HepG2 (cell line): ENCODE results near the gene SLCO4A1. TPM values are rescaled to one million over a fixed set of nuclear protein-coding genes. Genes with fewer than 3 reads are reported as not detected.
A peak's percentile ranks its signal among the peaks of the same experiment; 100 is the strongest.

Experiments
- ARID3A ChIP-seq: IDR thresholded peaks from 2 replicates; pipeline ENCODE4 v1.6.1; 2012; ENCODE audit warnings: low read depth, low read length, improper control_type of control experiment
- ATF1 ChIP-seq: IDR thresholded peaks from 2 replicates; pipeline ENCODE4 v1.6.1; 2016; ENCODE audit warnings: mild to moderate bottlenecking, control low read depth
- CBX5 ChIP-seq: sonication (generic); formaldehyde crosslinking; IDR thresholded peaks from 2 replicates; pipeline ENCODE4 v1.4.0; 2020; ENCODE audit warnings: missing genetic modification reagents, borderline replicate concordance
- FOXK2 ChIP-seq: fragments of 450-650 bp; IDR thresholded peaks from 2 replicates; pipeline ENCODE4 v1.6.1; 2016
- JARID2 ChIP-seq: sonication (generic); formaldehyde crosslinking; IDR thresholded peaks from 2 replicates; pipeline ENCODE4 v1.8.1; 2023; ENCODE audit warnings: missing genetic modification reagents, inconsistent platforms; ENCODE audit not compliant: insufficient replicate concordance
- KMT2B ChIP-seq: IDR thresholded peaks from 2 replicates; pipeline ENCODE4 v1.6.1; 2016; ENCODE audit warnings: missing genetic modification reagents, missing compliant biosample characterization
- MEF2D ChIP-seq: sonication (generic); formaldehyde crosslinking; IDR thresholded peaks from 2 replicates; pipeline ENCODE4 v1.5.1; 2020; ENCODE audit warnings: mild to moderate bottlenecking, missing genetic modification reagents
- PAWR ChIP-seq: sonication (generic); formaldehyde crosslinking; IDR thresholded peaks from 2 replicates; pipeline ENCODE4 v1.4.0; 2020; ENCODE audit warnings: missing genetic modification reagents, mild to moderate bottlenecking, borderline replicate concordance
- POGK ChIP-seq: sonication (generic); formaldehyde crosslinking; conservative IDR thresholded peaks from 2 replicates; pipeline ENCODE4 v1.8.0; 2022; ENCODE audit warnings: mild to moderate bottlenecking, moderate library complexity, missing genetic modification reagents
- SNAPC5 ChIP-seq: sonication (generic); formaldehyde crosslinking; IDR thresholded peaks from 2 replicates; pipeline ENCODE4 v1.8.1; 2023; ENCODE audit warnings: mild to moderate bottlenecking, missing genetic modification reagents, borderline replicate concordance
- THRA ChIP-seq: sonication (generic); formaldehyde crosslinking; IDR thresholded peaks from 2 replicates; pipeline ENCODE4 v1.4.0; 2020; ENCODE audit warnings: missing genetic modification reagents, borderline replicate concordance
- ZNF124 ChIP-seq: sonication (generic); formaldehyde crosslinking; IDR thresholded peaks from 2 replicates; pipeline ENCODE4 v1.4.0; 2020; ENCODE audit warnings: missing genetic modification reagents
- ZNF225 ChIP-seq: sonication (generic); formaldehyde crosslinking; IDR thresholded peaks from 2 replicates; pipeline ENCODE4 v1.4.0; 2020; ENCODE audit warnings: mild to moderate bottlenecking, missing genetic modification reagents
- ZNF281 ChIP-seq: sonication (generic); formaldehyde crosslinking; IDR thresholded peaks from 2 replicates; pipeline ENCODE4 v1.4.0; 2020; ENCODE audit warnings: missing genetic modification reagents, borderline replicate concordance
- ZNF430 ChIP-seq: sonication (generic); formaldehyde crosslinking; IDR thresholded peaks from 2 replicates; pipeline ENCODE4 v1.9.0; 2021; ENCODE audit warnings: mild to moderate bottlenecking, missing genetic modification reagents
- ZNF710 ChIP-seq: sonication (generic); formaldehyde crosslinking; IDR thresholded peaks from 2 replicates; pipeline ENCODE4 v1.5.0; 2020; ENCODE audit warnings: mild to moderate bottlenecking, missing genetic modification reagents, borderline replicate concordance
- ZNF761 ChIP-seq: sonication (generic); formaldehyde crosslinking; conservative IDR thresholded peaks from 2 replicates; pipeline ENCODE4 v1.4.0; 2020; ENCODE audit warnings: mild to moderate bottlenecking, missing genetic modification reagents
- ZNF790 ChIP-seq: sonication (generic); formaldehyde crosslinking; IDR thresholded peaks from 2 replicates; pipeline ENCODE4 v1.8.0; 2022; ENCODE audit warnings: missing genetic modification reagents, mild to moderate bottlenecking, borderline replicate concordance
- polyA plus RNA-seq, 8 experiments: library from polyadenylated mRNA; depleted of rRNA in 3 of 8; stranded (reverse) in 7 of 8; unstranded in 1 of 8; fragments of >200 nt; fragmentation: Illumina TruSeq in 4 of 8; extraction: Trizol in 4 of 8; gene quantifications; 2 replicates each; pipeline versions ENCODE4 v1.2.1 to v1.2.3, GENCODE V29; 2011 to 2016; ENCODE audit warnings: low read depth in 4 of 8, missing spikeins in 1 of 8, mixed read lengths in 1 of 8; ENCODE audit not compliant: insufficient read depth in 1 of 8
- total RNA-seq, 5 experiments: library from RNA; depleted of rRNA; stranded (reverse); fragments of >200 nt; fragmentation: Illumina TruSeq; extraction: Trizol; gene quantifications; 2 replicates each; pipeline ENCODE4 v1.2.3, GENCODE V29; 2016; ENCODE audit warnings: low read depth in 1 of 5

SLCO4A1 gene
- total and polyA plus RNA-seq, 2 of the 13 experiments (the other 11 are each of a cell fraction or from before 2014, with no cell fraction given): 55.5 to 112 TPM

GRCh38 chr20:62623488-62624324, 18.6 kb upstream of the SLCO4A1 start (continued):
- TF ChIP-seq FOXK2 (no peak; the same call in 1 of the 2 replicates), SNAPC5 (peak; percentile 52; the same call in 1 of the 2 replicates), PAWR (CRISPR knock-in tag) (peak; percentile 49; the same call in 1 of the 2 replicates), ZNF225 (CRISPR knock-in tag) (peak; percentile 37; the same call in 1 of the 2 replicates), ZNF281 (CRISPR knock-in tag) (peak; percentile 97), THRA (CRISPR knock-in tag) (peak; percentile 87), ZNF124 (peak; percentile 81; the same call in 1 of the 2 replicates), KMT2B (0 out of 2 replicates have a peak, but pooled peaks have one; percentile 17), ZNF710 (peak; percentile 97), ZNF761 (CRISPR knock-in tag) (no peak), ATF1 (peak; percentile 66; the same call in 1 of the 2 replicates), MEF2D (CRISPR knock-in tag) (peak; percentile 86), ZNF790 (peak; percentile 75; the same call in 1 of the 2 replicates), ZNF430 (peak; percentile 97; the same call in 1 of the 2 replicates), ARID3A (no peak), JARID2 (CRISPR knock-in tag) (peak; percentile 18), CBX5 (CRISPR knock-in tag) (peak; percentile 1; the same call in 1 of the 2 replicates), POGK (CRISPR knock-in tag) (no peak; the same call in 1 of the 2 replicates)
